HepG2 (cell line): ENCODE measurements around the gene TAF11L14. TPM values are rescaled to one million over a fixed set of nuclear protein-coding genes. Genes with fewer than 3 reads are reported as not detected.
"Not testable (repeated sequence)": the region's sequence is repeated elsewhere in the genome, so short reads cannot be mapped to it uniquely, and the experiment has no call there.

Source experiments
- ATAC-seq: fragments of 200-7000 bp; cut with Tn5 transposase; 3 replicates; pipeline ENCODE4 v1.9.1; 2020; ENCODE audit warnings: mild to moderate bottlenecking, moderate library complexity
- BruUV-seq: library from RNA; stranded (reverse); fragments of 400-500 nt; replicated peaks from 2 replicates; lab custom pipeline; 2021; lab: Mats Ljungman, UMichigan
- CTCF ChIA-PET: fragments of 300-600 bp; formaldehyde crosslinking; extraction: SDS; loops from one replicate; lab custom pipeline; 2021; ENCODE audit warnings: low total read pairs, inconsistent platforms, low intra/inter-chr PET ratio; lab: Yijun Ruan, JAX
- POLR2A ChIA-PET: fragments of 350-600 bp; sonication (Branson Sonifier 250); formaldehyde crosslinking; loops from one replicate; lab custom pipeline; 2020; ENCODE audit warnings: antibody characterized with exemption, inconsistent platforms; lab: Yijun Ruan, JAX
- DNase-seq: peaks from one replicate; pipeline ENCODE4 v3.0.0-alpha.2; 2015; ENCODE audit warnings: low spot score
- FAIRE-seq: peaks from 3 replicates; lab custom pipeline; 2011; peaks lifted over from hg19 to GRCh38; lab: Jason Lieb, UNC
- H2AFZ ChIP-seq: one replicate; pipeline ENCODE4 v1.6.1; 2011; ENCODE audit warnings: low read length, inconsistent platforms
- H3K27ac ChIP-seq: fragments of 300-600 bp; 3 replicates; pipeline ENCODE4 v1.8.0; 2011; ENCODE audit warnings: mixed run types, mild to moderate bottlenecking, mixed read lengths, low read length, inconsistent platforms; ENCODE audit not compliant: insufficient read depth; ENCODE audit errors: extremely low read length
- H3K27me3 ChIP-seq, 2 experiments: fragments of 200-600 bp in 1 of 2; 2 replicates in 1 of 2; 3 replicates in 1 of 2; pipeline versions ENCODE4 v1.6.0 to v1.8.0; 2011; ENCODE audit warnings: low read length in 2 of 2, mild to moderate bottlenecking in 2 of 2, moderate library complexity in 2 of 2, inconsistent platforms in 1 of 2; ENCODE audit not compliant: insufficient read depth in 2 of 2, control insufficient read depth in 1 of 2
- H3K36me3 ChIP-seq, 2 experiments: fragments of 200-600 bp in 1 of 2; replicated peaks in 1 of 2; 2 replicates in 1 of 2; 3 replicates in 1 of 2; pipeline versions ENCODE4 v1.5.1 to v1.8.0; 2011; ENCODE audit warnings: low read length in 2 of 2, inconsistent platforms in 1 of 2; ENCODE audit not compliant: insufficient read depth in 2 of 2, control insufficient read depth in 1 of 2
- H3K4me1 ChIP-seq: 2 replicates; pipeline ENCODE4 v1.5.1; 2012; ENCODE audit warnings: low read length, inconsistent platforms; ENCODE audit not compliant: insufficient read depth
- H3K4me2 ChIP-seq: 2 replicates; pipeline ENCODE4 v1.6.0; 2011; ENCODE audit warnings: low read depth, low read length, inconsistent platforms
- H3K4me3 ChIP-seq, 3 experiments: fragments of 200-600 bp in 1 of 3; sonication (generic), shearing (Covaris generic) in 1 of 3; replicated peaks in 1 of 3; 2 replicates each; pipeline ENCODE4 v1.5.1; 2011 to 2016; ENCODE audit warnings: low read length in 3 of 3, inconsistent platforms in 2 of 3, low read depth in 2 of 3, mild to moderate bottlenecking in 2 of 3, control low read depth in 1 of 3, mixed read lengths in 1 of 3; ENCODE audit not compliant: insufficient read depth in 1 of 3
- H3K79me2 ChIP-seq: one replicate; pipeline ENCODE4 v1.6.1; 2011; ENCODE audit warnings: low read length, inconsistent platforms; ENCODE audit not compliant: insufficient read depth
- H3K9ac ChIP-seq: 2 replicates; pipeline ENCODE4 v1.6.0; 2011; ENCODE audit warnings: mild to moderate bottlenecking, low read depth, low read length, inconsistent platforms; ENCODE audit not compliant: insufficient read depth
- H3K9me3 ChIP-seq: 2 replicates; pipeline ENCODE4 v1.5.1; 2012; ENCODE audit warnings: mild to moderate bottlenecking, low read length
- H4K20me1 ChIP-seq: 2 replicates; pipeline ENCODE4 v1.6.0; 2011; ENCODE audit warnings: inconsistent platforms, mild to moderate bottlenecking, low read length, moderate library complexity; ENCODE audit not compliant: insufficient read depth
- WGBS: methylation state at CpG from one replicate; pipeline ENCODE4 v1.1.6; 2017; ENCODE audit warnings: low lambda C conversion rate; 5-methylcytosine and 5-hydroxymethylcytosine counted together
- in situ Hi-C: cut with HindIII; loops from 2 replicates; pipeline ENCODE4 v1.10.0; 2017; ENCODE audit warnings: low pct_unique_long_range_greater_than_20kb; ENCODE audit not compliant: extremely low pct_ligation_motif_present
- intact Hi-C: fragments of 100-400 bp; cut with micrococcal nuclease; formaldehyde crosslinking; loops from one replicate; pipeline ENCODE4 v1.10.0; 2022; ENCODE audit not compliant: unreplicated experiment
- polyA plus RNA-seq, 8 experiments: library from polyadenylated mRNA; depleted of rRNA in 3 of 8; stranded (reverse) in 7 of 8; unstranded in 1 of 8; fragments of >200 nt; fragmentation: Illumina TruSeq in 4 of 8; extraction: Trizol in 4 of 8; gene quantifications; 2 replicates each; pipeline versions ENCODE4 v1.2.1 to v1.2.3, GENCODE V29; 2011 to 2016; ENCODE audit warnings: low read depth in 4 of 8, missing spikeins in 1 of 8, mixed read lengths in 1 of 8; ENCODE audit not compliant: insufficient read depth in 1 of 8
- total RNA-seq, 5 experiments: library from RNA; depleted of rRNA; stranded (reverse); fragments of >200 nt; fragmentation: Illumina TruSeq; extraction: Trizol; gene quantifications; 2 replicates each; pipeline ENCODE4 v1.2.3, GENCODE V29; 2016; ENCODE audit warnings: low read depth in 1 of 5

TAF11L14 gene
- total and polyA plus RNA-seq, 2 of the 13 experiments (the other 11 are each of a cell fraction or from before 2014, with no cell fraction given) = not detected

DNA sequence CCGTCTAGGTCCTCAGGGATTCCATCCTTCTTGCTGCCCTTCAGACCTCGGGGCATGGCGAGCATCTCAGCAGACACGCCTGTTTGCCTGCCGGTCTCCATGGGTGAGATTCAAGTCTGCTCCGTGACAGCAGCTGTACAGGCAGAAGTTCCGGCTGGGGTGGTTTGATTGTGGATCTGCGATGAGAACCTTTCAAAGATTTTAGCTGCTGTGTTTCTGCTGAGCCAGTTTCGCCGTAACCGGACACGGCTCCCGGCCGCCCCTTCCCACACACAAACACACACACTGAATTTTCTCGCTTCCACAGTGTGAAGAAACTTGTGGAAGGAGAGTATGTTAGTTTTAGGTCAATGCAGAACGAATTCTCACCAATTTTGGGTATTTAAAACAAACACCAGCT lies 43.4 kb upstream of the TAF11L14 start, which contains the start of gene TAF11L8:
TSS of gene TAF11L8 (minus strand) at position 101 of the 400 bp plus-strand sequence.
- POLR2A ChIA-PET, FAIRE-seq: not testable (repeated sequence)

DNA sequence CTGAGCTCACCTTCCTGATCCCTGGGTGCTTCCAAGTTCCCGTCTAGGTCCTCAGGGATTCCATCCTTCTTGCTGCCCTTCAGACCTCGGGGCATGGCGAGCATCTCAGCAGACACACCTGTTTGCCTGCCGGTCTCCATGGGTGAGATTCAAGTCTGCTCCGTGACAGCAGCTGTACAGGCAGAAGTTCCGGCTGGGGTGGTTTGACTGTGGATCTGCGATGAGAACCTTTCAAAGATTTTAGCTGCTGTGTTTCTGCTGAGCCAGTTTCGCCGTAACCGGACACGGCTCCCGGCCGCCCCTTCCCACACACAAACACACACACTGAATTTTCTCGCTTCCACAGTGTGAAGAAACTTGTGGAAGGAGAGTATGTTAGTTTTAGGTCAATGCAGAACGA lies 40.0 kb upstream of the TAF11L14 start, which contains the start of gene TAF11L9:
TSS of gene TAF11L9 (minus strand) at position 140 of the 400 bp plus-strand sequence.
- FAIRE-seq, intact Hi-C loops: not testable (repeated sequence)
- WGBS = 50% methylated on average over 12 of the region's 15 CpGs

More for the DNA sequence above, 43.4 kb upstream of the TAF11L14 start, which contains the start of gene TAF11L8:
- H2AFZ ChIP-seq, H3K9me3 ChIP-seq, H4K20me1 ChIP-seq, H3K36me3 ChIP-seq, BruUV-seq, intact Hi-C loops, DNase-seq, H3K27ac ChIP-seq, H3K4me3 ChIP-seq, CTCF ChIA-PET, H3K9ac ChIP-seq, H3K79me2 ChIP-seq, H3K27me3 ChIP-seq, in situ Hi-C loops, ATAC-seq, H3K4me1 ChIP-seq, H3K4me2 ChIP-seq: not testable (repeated sequence)
- WGBS = no CpG with 5 or more reads among the region's 16 CpGs

DNA sequence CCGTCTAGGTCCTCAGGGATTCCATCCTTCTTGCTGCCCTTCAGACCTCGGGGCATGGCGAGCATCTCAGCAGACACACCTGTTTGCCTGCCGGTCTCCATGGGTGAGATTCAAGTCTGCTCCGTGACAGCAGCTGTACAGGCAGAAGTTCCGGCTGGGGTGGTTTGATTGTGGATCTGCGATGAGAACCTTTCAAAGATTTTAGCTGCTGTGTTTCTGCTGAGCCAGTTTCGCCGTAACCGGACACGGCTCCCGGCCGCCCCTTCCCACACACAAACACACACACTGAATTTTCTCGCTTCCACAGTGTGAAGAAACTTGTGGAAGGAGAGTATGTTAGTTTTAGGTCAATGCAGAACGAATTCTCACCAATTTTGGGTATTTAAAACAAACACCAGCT lies 36.5 kb upstream of the TAF11L14 start, which contains the start of gene TAF11L10:
TSS of gene TAF11L10 (minus strand) at position 101 of the 400 bp plus-strand sequence.
- H3K27ac ChIP-seq, H3K4me3 ChIP-seq, CTCF ChIA-PET, H3K4me1 ChIP-seq, in situ Hi-C loops, H4K20me1 ChIP-seq, POLR2A ChIA-PET, H2AFZ ChIP-seq, ATAC-seq, H3K4me2 ChIP-seq, H3K36me3 ChIP-seq, FAIRE-seq, H3K9me3 ChIP-seq, BruUV-seq, intact Hi-C loops, H3K27me3 ChIP-seq, DNase-seq, H3K9ac ChIP-seq, H3K79me2 ChIP-seq: not testable (repeated sequence)
- no CpG with 5 or more reads among the region's 15 CpGs for WGBS

More for the DNA sequence above, 40.0 kb upstream of the TAF11L14 start, which contains the start of gene TAF11L9:
- H3K36me3 ChIP-seq, ATAC-seq, H3K9me3 ChIP-seq, H4K20me1 ChIP-seq, H3K27ac ChIP-seq, H3K27me3 ChIP-seq, H3K4me1 ChIP-seq, H3K4me2 ChIP-seq, in situ Hi-C loops, DNase-seq, POLR2A ChIA-PET, H2AFZ ChIP-seq, CTCF ChIA-PET, H3K4me3 ChIP-seq, BruUV-seq, H3K79me2 ChIP-seq, H3K9ac ChIP-seq: not testable (repeated sequence)

DNA sequence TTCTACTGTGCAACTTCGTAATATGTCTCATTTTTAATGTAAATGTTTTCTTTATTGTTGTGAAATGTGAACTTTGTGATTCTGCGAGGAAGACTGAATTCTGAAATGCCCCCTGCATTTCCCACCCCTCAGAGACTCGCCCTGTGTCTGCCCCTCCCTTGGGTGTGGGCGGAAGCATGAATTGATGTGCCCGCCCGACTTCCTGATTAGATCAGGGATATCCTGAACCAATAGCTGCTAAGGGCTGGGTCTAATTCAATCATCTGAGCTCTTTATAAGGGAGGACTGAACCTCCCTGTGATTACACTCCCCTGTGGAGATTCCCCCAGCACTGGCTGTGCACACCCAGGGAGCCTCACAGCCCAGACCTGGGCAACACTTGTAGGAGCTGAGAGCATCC lies 30.4 kb upstream of the TAF11L14 start, which contains the start of gene TAF11L11:
TSS of gene TAF11L11 (plus strand) at position 304 of the 400 bp plus-strand sequence.
- H3K36me3 ChIP-seq, H3K4me2 ChIP-seq, H2AFZ ChIP-seq, H4K20me1 ChIP-seq, H3K4me3 ChIP-seq, CTCF ChIA-PET, POLR2A ChIA-PET, H3K9ac ChIP-seq, H3K4me1 ChIP-seq, H3K9me3 ChIP-seq, H3K79me2 ChIP-seq, FAIRE-seq, ATAC-seq, DNase-seq, H3K27ac ChIP-seq, in situ Hi-C loops, BruUV-seq, intact Hi-C loops, H3K27me3 ChIP-seq: not testable (repeated sequence)
- 38% methylated on average over 6 of the region's 6 CpGs for WGBS
